ENCODE data around the gene NBEA. TPM values are rescaled to one million over a fixed set of nuclear protein-coding genes. Genes with fewer than 3 reads are reported as not detected.
A peak's percentile ranks its signal among the peaks of the same experiment; 100 is the strongest.
"Not testable (repeated sequence)": the region's sequence is repeated elsewhere in the genome, so short reads cannot be mapped to it uniquely, and the experiment has no call there.

Gene NBEA
- total RNA-seq, 1 experiment from 2014 or later: 3.3 TPM

DNA sequence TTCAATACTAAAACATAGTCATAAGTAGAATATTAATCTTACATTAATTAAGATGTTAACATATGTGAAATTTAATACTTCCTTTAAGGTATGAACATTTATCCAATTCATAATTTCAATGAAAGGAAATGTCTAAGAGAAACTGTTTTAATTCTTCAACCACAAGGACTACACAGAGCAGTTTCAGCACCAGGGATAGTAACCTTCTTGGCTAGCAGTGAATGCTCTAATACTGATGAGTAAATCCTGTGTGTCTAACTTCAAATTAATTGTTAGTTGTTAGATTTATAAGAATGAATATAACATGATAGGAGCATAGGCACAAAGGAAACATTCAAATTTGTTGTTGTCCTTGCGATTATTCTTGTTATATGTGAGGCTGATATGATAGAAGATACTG, 15.6 kb upstream of the NBEA start:
- H3K9me3 ChIP-seq (ENCODE audit: control insufficient read depth, insufficient read depth, low read depth, low read length): no peaks in the 10 kb centered on the region
- BruUV-seq (replicated peaks): no TSS peak
- in situ Hi-C loops (cut with HindIII; ENCODE audit: low pct_unique_long_range_greater_than_20kb, low sequenced_read_pairs) (no loop called here), intact Hi-C loops (cut with micrococcal nuclease; ENCODE audit: unreplicated experiment) (no loop called here)
- no peaks in the 10 kb centered on the region for H3K36me3 ChIP-seq (ENCODE audit: control insufficient read depth, insufficient read depth, low read length)
- H3K4me3 ChIP-seq (ENCODE audit: low read depth in 2 of 2, low read length in 2 of 2): no peak overlapping the region
- no peak overlapping the region for H3K27ac ChIP-seq (ENCODE audit: low read length)
- POLR2A ChIA-PET: no interaction called here
- CTCF ChIA-PET: no interaction called here
- TF ChIP-seq POLR2AphosphoS5 (IDR thresholded peaks at IDR 0.05; ENCODE audit: low read depth, low read length) (no peak), TCF7L2 (IDR thresholded peaks at IDR 0.05; ENCODE audit: low read depth, low read length) (no peak)
- TF ChIP-seq, protein P1, sequence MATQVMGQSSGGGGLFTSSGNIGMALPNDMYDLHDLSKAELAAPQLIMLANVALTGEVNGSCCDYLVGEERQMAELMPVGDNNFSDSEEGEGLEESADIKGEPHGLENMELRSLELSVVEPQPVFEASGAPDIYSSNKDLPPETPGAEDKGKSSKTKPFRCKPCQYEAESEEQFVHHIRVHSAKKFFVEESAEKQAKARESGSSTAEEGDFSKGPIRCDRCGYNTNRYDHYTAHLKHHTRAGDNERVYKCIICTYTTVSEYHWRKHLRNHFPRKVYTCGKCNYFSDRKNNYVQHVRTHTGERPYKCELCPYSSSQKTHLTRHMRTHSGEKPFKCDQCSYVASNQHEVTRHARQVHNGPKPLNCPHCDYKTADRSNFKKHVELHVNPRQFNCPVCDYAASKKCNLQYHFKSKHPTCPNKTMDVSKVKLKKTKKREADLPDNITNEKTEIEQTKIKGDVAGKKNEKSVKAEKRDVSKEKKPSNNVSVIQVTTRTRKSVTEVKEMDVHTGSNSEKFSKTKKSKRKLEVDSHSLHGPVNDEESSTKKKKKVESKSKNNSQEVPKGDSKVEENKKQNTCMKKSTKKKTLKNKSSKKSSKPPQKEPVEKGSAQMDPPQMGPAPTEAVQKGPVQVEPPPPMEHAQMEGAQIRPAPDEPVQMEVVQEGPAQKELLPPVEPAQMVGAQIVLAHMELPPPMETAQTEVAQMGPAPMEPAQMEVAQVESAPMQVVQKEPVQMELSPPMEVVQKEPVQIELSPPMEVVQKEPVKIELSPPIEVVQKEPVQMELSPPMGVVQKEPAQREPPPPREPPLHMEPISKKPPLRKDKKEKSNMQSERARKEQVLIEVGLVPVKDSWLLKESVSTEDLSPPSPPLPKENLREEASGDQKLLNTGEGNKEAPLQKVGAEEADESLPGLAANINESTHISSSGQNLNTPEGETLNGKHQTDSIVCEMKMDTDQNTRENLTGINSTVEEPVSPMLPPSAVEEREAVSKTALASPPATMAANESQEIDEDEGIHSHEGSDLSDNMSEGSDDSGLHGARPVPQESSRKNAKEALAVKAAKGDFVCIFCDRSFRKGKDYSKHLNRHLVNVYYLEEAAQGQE (IDR thresholded peaks at IDR 0.05; ENCODE audit: insufficient read depth in 1 of 2, low read depth in 2 of 2, low read length in 1 of 2): peak; percentile 64 to 76; a peak in 3 of 4 replicates
- DNase-seq (ENCODE audit: low read depth, low spot score) (no peak), ATAC-seq (no peak)
- H3K4me1 ChIP-seq (ENCODE audit: control insufficient read depth, insufficient read depth, low read length): no peaks in the 10 kb centered on the region
- H3K27me3 ChIP-seq (ENCODE audit: control insufficient read depth, insufficient read depth, low read length): no peaks in the 10 kb centered on the region

DNA sequence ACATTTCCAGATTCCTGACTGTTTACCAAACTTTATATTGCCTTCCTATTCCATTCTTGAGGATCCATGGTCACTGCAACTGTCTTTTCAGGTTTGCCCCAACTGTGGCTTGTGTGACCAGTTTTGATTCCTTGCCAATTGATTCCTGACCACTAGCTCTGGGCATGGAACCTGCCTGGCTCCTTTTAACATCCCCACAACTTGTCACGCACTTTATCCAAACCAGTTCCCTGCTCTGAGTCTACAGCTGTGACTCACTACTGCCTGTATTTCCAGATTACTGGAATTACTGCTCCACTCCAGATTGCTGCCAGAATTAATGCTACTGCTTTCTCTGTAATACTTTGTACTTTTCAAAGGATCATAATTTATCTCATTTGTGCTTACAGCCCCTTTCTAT, 13.4 kb upstream of the NBEA start:
- H3K27ac ChIP-seq (ENCODE audit: low read length); intact Hi-C loops (cut with micrococcal nuclease; ENCODE audit: unreplicated experiment); H3K4me1 ChIP-seq (ENCODE audit: control insufficient read depth, insufficient read depth, low read length); DNase-seq (ENCODE audit: low read depth, low spot score); H3K4me3 ChIP-seq (ENCODE audit: low read depth in 2 of 2, low read length in 2 of 2); H3K27me3 ChIP-seq (ENCODE audit: control insufficient read depth, insufficient read depth, low read length); ATAC-seq; POLR2A ChIA-PET; in situ Hi-C loops (cut with HindIII; ENCODE audit: low pct_unique_long_range_greater_than_20kb, low sequenced_read_pairs); H3K36me3 ChIP-seq (ENCODE audit: control insufficient read depth, insufficient read depth, low read length); BruUV-seq (replicated peaks); H3K9me3 ChIP-seq (ENCODE audit: control insufficient read depth, insufficient read depth, low read depth, low read length); CTCF ChIA-PET: not testable (repeated sequence)

DNA sequence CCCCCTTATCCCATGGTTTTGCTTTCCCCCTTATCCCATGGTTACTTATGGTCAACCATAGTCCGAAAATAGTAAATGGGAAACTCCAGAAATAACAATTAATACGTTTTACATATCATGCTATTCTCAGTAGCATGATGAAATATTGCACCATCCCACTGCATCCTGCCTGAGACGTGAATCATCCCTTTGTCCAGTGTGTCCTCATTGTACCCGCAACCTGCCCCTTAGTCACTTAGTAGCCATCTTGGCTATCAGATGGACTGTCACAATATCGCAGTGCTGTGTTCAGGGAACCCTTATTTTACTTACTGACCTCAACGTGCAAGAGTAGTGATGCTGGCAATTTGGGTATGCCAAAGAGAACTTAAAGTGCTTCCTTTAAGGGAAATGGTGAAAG, 10.5 kb upstream of the NBEA start:
- Histone ChIP-seq H3K36me3 (ENCODE audit: control insufficient read depth, insufficient read depth, low read length) (no peaks in the 10 kb centered on the region), H3K4me1 (ENCODE audit: control insufficient read depth, insufficient read depth, low read length) (no peaks in the 10 kb centered on the region), H3K27ac (ENCODE audit: low read length) (no peak overlapping the region), H3K27me3 (ENCODE audit: control insufficient read depth, insufficient read depth, low read length) (peaks cover 1% of the 10 kb centered on the region), H3K4me3 (ENCODE audit: low read depth in 2 of 2, low read length in 2 of 2) (no peak overlapping the region), H3K9me3 (ENCODE audit: control insufficient read depth, insufficient read depth, low read depth, low read length) (no peaks in the 10 kb centered on the region)
- ATAC-seq (no peak), DNase-seq (ENCODE audit: low read depth, low spot score) (no peak)
- CTCF ChIA-PET: no interaction called here
- BruUV-seq (replicated peaks): no TSS peak
- TF ChIP-seq, protein P1 (IDR thresholded peaks at IDR 0.05; ENCODE audit: insufficient read depth in 1 of 2, low read depth in 2 of 2, low read length in 1 of 2): no peak
- TF ChIP-seq TCF7L2 (IDR thresholded peaks at IDR 0.05; ENCODE audit: low read depth, low read length): no peak
- no peak for TF ChIP-seq POLR2AphosphoS5 (IDR thresholded peaks at IDR 0.05; ENCODE audit: low read depth, low read length)
- no peak for TF ChIP-seq SIN3A (IDR thresholded peaks at IDR 0.05; ENCODE audit: borderline replicate concordance, insufficient read depth, low read depth, low read length)
- TF ChIP-seq, protein P2, sequence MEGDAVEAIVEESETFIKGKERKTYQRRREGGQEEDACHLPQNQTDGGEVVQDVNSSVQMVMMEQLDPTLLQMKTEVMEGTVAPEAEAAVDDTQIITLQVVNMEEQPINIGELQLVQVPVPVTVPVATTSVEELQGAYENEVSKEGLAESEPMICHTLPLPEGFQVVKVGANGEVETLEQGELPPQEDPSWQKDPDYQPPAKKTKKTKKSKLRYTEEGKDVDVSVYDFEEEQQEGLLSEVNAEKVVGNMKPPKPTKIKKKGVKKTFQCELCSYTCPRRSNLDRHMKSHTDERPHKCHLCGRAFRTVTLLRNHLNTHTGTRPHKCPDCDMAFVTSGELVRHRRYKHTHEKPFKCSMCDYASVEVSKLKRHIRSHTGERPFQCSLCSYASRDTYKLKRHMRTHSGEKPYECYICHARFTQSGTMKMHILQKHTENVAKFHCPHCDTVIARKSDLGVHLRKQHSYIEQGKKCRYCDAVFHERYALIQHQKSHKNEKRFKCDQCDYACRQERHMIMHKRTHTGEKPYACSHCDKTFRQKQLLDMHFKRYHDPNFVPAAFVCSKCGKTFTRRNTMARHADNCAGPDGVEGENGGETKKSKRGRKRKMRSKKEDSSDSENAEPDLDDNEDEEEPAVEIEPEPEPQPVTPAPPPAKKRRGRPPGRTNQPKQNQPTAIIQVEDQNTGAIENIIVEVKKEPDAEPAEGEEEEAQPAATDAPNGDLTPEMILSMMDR (IDR thresholded peaks at IDR 0.05): no peak
- POLR2A ChIA-PET: no interaction called here
- intact Hi-C loops (cut with micrococcal nuclease; ENCODE audit: unreplicated experiment): no loop called here
- in situ Hi-C loops (cut with HindIII; ENCODE audit: low pct_unique_long_range_greater_than_20kb, low sequenced_read_pairs): no loop called here
